Activated CD8-positive, alpha-beta T cell treated with anti-CD3 and anti-CD28 coated beads for 36 hours (primary cell): ENCODE results near the gene C18orf32. TPM values are rescaled to one million over a fixed set of nuclear protein-coding genes. Genes with fewer than 3 reads are reported as not detected.

Experiments used
- ATAC-seq: fragments of 200-7000 bp; cut with Tn5 transposase; one replicate; pipeline ENCODE4 v1.10.0; 2021; ENCODE audit warnings: mild to moderate bottlenecking, moderate library complexity
- CTCF ChIA-PET: fragments of 350-600 bp; sonication (Branson Sonifier 250); formaldehyde crosslinking; loops from one replicate; lab custom pipeline; 2021; ENCODE audit warnings: antibody characterized with exemption; lab: Charles Lee
- POLR2A ChIA-PET: fragments of 350-600 bp; sonication (Branson Sonifier 250); formaldehyde crosslinking; loops from one replicate; lab custom pipeline; 2021; ENCODE audit warnings: antibody characterized with exemption; lab: Charles Lee
- DNase-seq: peaks from one replicate; pipeline ENCODE4 v3.0.0-alpha.2; 2020
- H3K27ac Mint-ChIP-seq: one replicate; pipeline ENCODE4 v1.8.0; 2021; ENCODE audit warnings: mild to moderate bottlenecking, mixed read lengths
- H3K27me3 Mint-ChIP-seq: one replicate; pipeline ENCODE4 v1.8.0; 2021; ENCODE audit warnings: mixed read lengths
- H3K36me3 Mint-ChIP-seq: one replicate; pipeline ENCODE4 v1.8.0; 2021; ENCODE audit warnings: low read depth, mixed read lengths
- H3K4me1 Mint-ChIP-seq: one replicate; pipeline ENCODE4 v1.8.0; 2021; ENCODE audit warnings: low read depth, mixed read lengths
- H3K4me3 Mint-ChIP-seq: one replicate; pipeline ENCODE4 v1.8.0; 2021; ENCODE audit warnings: mild to moderate bottlenecking, moderate library complexity, mixed read lengths
- H3K9me3 Mint-ChIP-seq: one replicate; pipeline ENCODE4 v1.8.0; 2021; ENCODE audit warnings: mixed read lengths
- intact Hi-C: fragments of 100-400 bp; cut with micrococcal nuclease; formaldehyde crosslinking; loops from one replicate; pipeline ENCODE4 v1.10.0; 2022
- total RNA-seq, 2 experiments: library from RNA; stranded (reverse); gene quantifications; one replicate each; pipeline ENCODE4 v1.2.3, GENCODE V29; 2021
- TF ChIP-seq, protein P1 (sequence below): fragments of 200-600 bp; IDR thresholded peaks from one replicate; pipeline ENCODE4 v1.8.0; 2022; ENCODE audit warnings: antibody characterized with exemption, mild to moderate bottlenecking

C18orf32 gene
- total RNA-seq, 2 experiments from 2014 or later: 21.7 to 22.4 TPM

DNA sequence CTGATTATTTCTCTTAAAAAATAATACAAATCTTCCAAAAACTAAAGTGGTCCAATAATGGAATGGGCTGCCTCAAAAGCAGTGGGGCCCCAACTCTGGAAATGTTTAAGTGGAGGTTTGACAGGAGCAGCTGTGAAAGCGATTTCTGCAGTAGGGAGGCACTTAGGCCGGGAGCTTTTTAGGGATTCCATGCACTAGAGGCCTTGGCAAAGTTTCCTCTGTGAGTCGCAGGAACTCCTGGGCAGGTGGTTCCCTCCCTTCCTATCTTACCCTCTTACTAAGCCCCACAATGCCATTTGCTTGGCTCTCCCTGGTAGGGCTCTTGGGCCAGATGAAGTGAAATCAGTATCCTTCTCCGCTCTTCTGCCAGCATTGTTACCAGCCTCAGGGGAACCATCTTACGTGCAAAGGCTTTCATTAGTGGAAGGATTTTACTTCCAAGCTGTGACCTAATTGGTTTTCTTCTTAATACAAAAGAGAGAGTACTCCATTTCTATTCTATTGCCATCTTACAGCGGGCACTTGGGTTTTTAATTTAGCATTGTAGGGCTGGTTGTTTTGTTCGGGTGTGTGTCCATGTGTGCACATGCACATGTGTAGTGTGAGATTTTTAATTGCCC lies 34.3 kb upstream of the C18orf32 start:
- no peaks in the 10 kb centered on the region for H3K27me3 Mint-ChIP-seq
- ATAC-seq (no peak), DNase-seq (no peak)
- no peaks in the 10 kb centered on the region for H3K36me3 Mint-ChIP-seq
- CTCF ChIA-PET: interaction anchor here (0.6 kb wide), 1 partner anchor 29 kb away, joined by 3 read pairs; no protein-coding TSS in a partner anchor
- TF ChIP-seq, protein P1, sequence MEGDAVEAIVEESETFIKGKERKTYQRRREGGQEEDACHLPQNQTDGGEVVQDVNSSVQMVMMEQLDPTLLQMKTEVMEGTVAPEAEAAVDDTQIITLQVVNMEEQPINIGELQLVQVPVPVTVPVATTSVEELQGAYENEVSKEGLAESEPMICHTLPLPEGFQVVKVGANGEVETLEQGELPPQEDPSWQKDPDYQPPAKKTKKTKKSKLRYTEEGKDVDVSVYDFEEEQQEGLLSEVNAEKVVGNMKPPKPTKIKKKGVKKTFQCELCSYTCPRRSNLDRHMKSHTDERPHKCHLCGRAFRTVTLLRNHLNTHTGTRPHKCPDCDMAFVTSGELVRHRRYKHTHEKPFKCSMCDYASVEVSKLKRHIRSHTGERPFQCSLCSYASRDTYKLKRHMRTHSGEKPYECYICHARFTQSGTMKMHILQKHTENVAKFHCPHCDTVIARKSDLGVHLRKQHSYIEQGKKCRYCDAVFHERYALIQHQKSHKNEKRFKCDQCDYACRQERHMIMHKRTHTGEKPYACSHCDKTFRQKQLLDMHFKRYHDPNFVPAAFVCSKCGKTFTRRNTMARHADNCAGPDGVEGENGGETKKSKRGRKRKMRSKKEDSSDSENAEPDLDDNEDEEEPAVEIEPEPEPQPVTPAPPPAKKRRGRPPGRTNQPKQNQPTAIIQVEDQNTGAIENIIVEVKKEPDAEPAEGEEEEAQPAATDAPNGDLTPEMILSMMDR: no peak
- intact Hi-C loops: no loop called here
- no peaks in the 10 kb centered on the region for H3K4me1 Mint-ChIP-seq
- H3K9me3 Mint-ChIP-seq: no peaks in the 10 kb centered on the region
- H3K27ac Mint-ChIP-seq: no peak overlapping the region
- POLR2A ChIA-PET: no interaction called here
- no peak overlapping the region for H3K4me3 Mint-ChIP-seq

DNA sequence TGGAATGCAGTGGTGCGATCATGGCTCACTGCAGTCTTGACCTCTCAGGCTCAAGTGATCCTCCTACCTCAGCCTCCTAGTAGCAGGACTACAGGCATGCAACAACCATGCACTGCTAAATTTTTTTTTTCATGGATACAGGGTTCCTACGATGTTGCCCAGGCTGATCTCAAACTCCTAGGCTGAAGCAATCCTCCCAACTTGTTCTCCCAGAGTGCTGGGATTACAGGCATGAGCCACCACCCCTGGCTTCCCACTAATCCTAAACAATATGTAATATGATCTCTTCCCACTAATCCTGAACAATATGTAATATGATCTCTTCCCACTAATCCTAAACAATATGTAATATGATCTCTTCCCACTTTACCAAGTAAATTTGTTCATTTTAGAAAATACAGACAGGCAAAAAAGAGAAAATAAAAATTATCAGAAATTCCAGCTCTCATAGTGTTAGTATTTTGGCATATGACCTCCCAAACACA lies 33.7 kb upstream of the C18orf32 start:
- no peak overlapping the region for H3K27ac Mint-ChIP-seq
- no peaks in the 10 kb centered on the region for H3K9me3 Mint-ChIP-seq
- no peaks in the 10 kb centered on the region for H3K36me3 Mint-ChIP-seq
- POLR2A ChIA-PET: no interaction called here
- CTCF ChIA-PET: no interaction called here
- no peak overlapping the region for H3K4me3 Mint-ChIP-seq
- H3K4me1 Mint-ChIP-seq: no peaks in the 10 kb centered on the region
- TF ChIP-seq, protein P1: no peak
- ATAC-seq (no peak), DNase-seq (no peak)
- intact Hi-C loops: no loop called here
- no peaks in the 10 kb centered on the region for H3K27me3 Mint-ChIP-seq

DNA sequence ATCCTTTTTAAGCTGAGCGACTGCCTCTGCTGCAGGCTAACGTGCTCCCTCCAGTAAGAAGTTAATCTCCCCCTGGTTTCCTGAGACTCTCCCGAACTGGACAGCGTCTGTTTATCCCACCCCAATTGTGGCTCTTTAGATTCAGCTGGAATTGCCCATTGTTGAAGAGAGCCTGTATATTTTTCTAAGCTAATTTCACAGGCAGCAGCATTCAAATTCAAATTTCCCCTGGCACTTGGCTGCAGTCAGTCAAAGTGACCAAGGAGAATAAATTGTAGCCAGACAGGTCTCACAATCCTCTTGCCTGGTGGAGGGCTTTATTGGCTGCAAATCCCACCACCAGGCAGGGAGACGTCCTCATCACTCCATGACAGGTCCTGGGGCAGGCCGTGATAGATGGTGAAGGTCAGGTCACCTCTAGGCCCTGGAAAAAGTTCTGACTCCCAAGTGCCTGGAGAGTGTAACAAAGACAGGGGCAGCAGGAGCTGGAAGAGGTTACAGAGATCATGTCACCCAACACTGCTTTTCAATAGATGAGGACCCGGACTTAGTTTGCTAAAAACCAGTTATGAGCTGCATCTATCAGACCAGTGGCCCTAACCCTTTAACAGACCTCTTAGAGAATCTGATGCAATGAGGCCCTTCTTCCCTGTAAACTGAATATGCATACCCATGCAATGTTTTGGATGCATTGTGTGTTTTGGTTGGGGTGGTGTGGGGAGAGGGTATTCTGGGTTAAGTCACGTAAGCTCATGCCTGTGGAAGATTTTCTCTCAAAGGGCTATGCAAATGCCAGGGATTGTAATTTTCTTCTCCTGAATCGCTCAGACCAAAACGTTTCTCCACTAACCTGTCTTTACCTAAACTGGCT lies 32.3 kb upstream of the C18orf32 start:
- Mint-ChIP-seq H3K27ac (no peak overlapping the region), H3K4me3 (no peak overlapping the region), H3K4me1 (no peaks in the 10 kb centered on the region), H3K27me3 (no peaks in the 10 kb centered on the region), H3K36me3 (no peaks in the 10 kb centered on the region), H3K9me3 (no peaks in the 10 kb centered on the region)
- TF ChIP-seq, protein P1: no peak
- intact Hi-C loops: no loop called here
- DNase-seq: no peak
- ATAC-seq: no peak
- ChIA-PET CTCF (interaction anchor here (2.0 kb wide), 1 partner anchor 9 kb away, joined by 11 read pairs; no protein-coding TSS in a partner anchor), POLR2A (no interaction called here)

DNA sequence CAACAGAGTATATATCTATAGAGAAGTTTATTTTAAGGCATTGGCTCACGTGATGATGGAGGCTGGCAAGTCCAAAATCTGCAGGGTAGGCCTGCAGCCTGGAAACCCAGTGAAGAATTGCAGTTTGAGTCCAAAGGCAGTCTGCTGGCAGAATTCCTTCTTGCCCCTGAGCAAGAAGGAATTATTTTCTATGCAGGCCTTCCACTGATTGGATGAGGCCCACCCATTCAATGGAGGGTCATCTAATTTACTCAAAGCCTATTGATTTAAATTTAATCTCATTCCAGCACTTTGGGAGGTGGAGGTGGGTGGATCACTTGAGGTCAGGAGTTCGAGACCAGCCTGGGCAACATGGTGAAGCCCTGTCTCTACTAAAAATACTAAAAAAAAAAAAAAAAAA lies 30.4 kb upstream of the C18orf32 start:
- ChIA-PET POLR2A (no interaction called here), CTCF (interaction anchor here (1.7 to 10.8 kb wide), 2 partner anchors 9 to 341 kb away, joined by 5 to 131 read pairs; no protein-coding TSS in a partner anchor)
- intact Hi-C loops: no loop called here
- Mint-ChIP-seq H3K4me3 (no peak overlapping the region), H3K36me3 (no peaks in the 10 kb centered on the region), H3K9me3 (no peaks in the 10 kb centered on the region), H3K27ac (no peak overlapping the region), H3K4me1 (no peaks in the 10 kb centered on the region), H3K27me3 (no peaks in the 10 kb centered on the region)
- TF ChIP-seq, protein P1: no peak
- DNase-seq (no peak), ATAC-seq (no peak)
